IMR-90 (cell line): ENCODE measurements around the gene TUB. TPM values are rescaled to one million over a fixed set of nuclear protein-coding genes. Genes with fewer than 3 reads are reported as not detected.

Experiments used
- ATAC-seq: fragments of 200-7000 bp; cut with Tn5 transposase; 2 replicates; pipeline ENCODE4 v1.9.1; 2020; ENCODE audit warnings: low read depth, mild to moderate bottlenecking, moderate library complexity
- BruUV-seq: library from RNA; stranded (reverse); fragments of 400-500 nt; replicated peaks from 2 replicates; lab custom pipeline; 2021; lab: Mats Ljungman, UMichigan
- CTCF ChIA-PET: fragments of 300-600 bp; formaldehyde crosslinking; extraction: SDS; loops from one replicate; lab custom pipeline; 2021; ENCODE audit warnings: antibody characterized with exemption; lab: Yijun Ruan, JAX
- POLR2A ChIA-PET: fragments of 300-600 bp; sonication (Branson Sonifier 250); formaldehyde crosslinking; loops from one replicate; lab custom pipeline; 2022; ENCODE audit warnings: antibody characterized with exemption; ENCODE audit not compliant: unreplicated experiment; lab: Charles Lee
- DNase-seq: peaks from one replicate; pipeline ENCODE4 v3.0.0; 2013
- H2AFZ ChIP-seq: replicated peaks from 2 replicates; pipeline ENCODE3; 2013; ENCODE audit warnings: low read length, mild to moderate bottlenecking; ENCODE audit not compliant: poor library complexity
- H2AK5ac ChIP-seq: 2 replicates; pipeline ENCODE4 v1.6.1; 2013; ENCODE audit warnings: low read depth, low read length, inconsistent platforms
- H2AK9ac ChIP-seq: replicated peaks from 2 replicates; pipeline ENCODE3; 2013; ENCODE audit warnings: mild to moderate bottlenecking, low read depth, low read length, moderate library complexity; ENCODE audit not compliant: poor library complexity
- H2BK120ac ChIP-seq: 2 replicates; pipeline ENCODE4 v1.6.1; 2013; ENCODE audit warnings: low read depth, low read length, inconsistent platforms
- H2BK15ac ChIP-seq: 3 replicates; pipeline ENCODE4 v1.6.1; 2013; ENCODE audit warnings: low read depth, low read length, inconsistent platforms
- H2BK20ac ChIP-seq: 2 replicates; pipeline ENCODE4 v1.6.1; 2013; ENCODE audit warnings: low read depth, mild to moderate bottlenecking, inconsistent platforms, low read length, moderate library complexity
- H2BK5ac ChIP-seq: 2 replicates; pipeline ENCODE4 v1.6.1; 2013; ENCODE audit warnings: mild to moderate bottlenecking, low read depth, low read length, inconsistent platforms; ENCODE audit not compliant: poor library complexity, severe bottlenecking
- H3K14ac ChIP-seq: replicated peaks from 2 replicates; pipeline ENCODE4 v1.6.1; 2013; ENCODE audit warnings: low read depth, low read length, inconsistent platforms
- H3K18ac ChIP-seq: 2 replicates; pipeline ENCODE4 v1.6.1; 2013; ENCODE audit warnings: low read depth, low read length, control low read depth
- H3K23ac ChIP-seq: 2 replicates; pipeline ENCODE4 v1.6.1; 2013; ENCODE audit warnings: low read depth, low read length, inconsistent platforms
- H3K27ac ChIP-seq: 2 replicates; pipeline ENCODE4 v1.5.1; 2013; ENCODE audit warnings: mild to moderate bottlenecking, control low read depth, low read length; ENCODE audit not compliant: insufficient read depth
- H3K27me3 ChIP-seq: 2 replicates; pipeline ENCODE4 v1.6.1; 2013; ENCODE audit warnings: low read length; ENCODE audit not compliant: control insufficient read depth, insufficient read depth
- H3K36me3 ChIP-seq: 2 replicates; pipeline ENCODE4 v1.6.1; 2013; ENCODE audit warnings: low read length, mixed read lengths; ENCODE audit not compliant: control insufficient read depth, insufficient read depth
- H3K4ac ChIP-seq: 2 replicates; pipeline ENCODE4 v1.6.1; 2013; ENCODE audit warnings: low read depth, low read length, inconsistent platforms
- H3K4me1 ChIP-seq: 2 replicates; pipeline ENCODE4 v1.6.1; 2013; ENCODE audit warnings: low read length, mixed read lengths; ENCODE audit not compliant: control insufficient read depth, insufficient read depth
- H3K4me2 ChIP-seq: 2 replicates; pipeline ENCODE4 v1.6.1; 2013; ENCODE audit warnings: low read depth, mild to moderate bottlenecking, control low read depth, low read length, moderate library complexity
- H3K4me3 ChIP-seq: 2 replicates; pipeline ENCODE4 v1.5.1; 2013; ENCODE audit warnings: low read depth, mild to moderate bottlenecking, control low read depth, low read length, moderate library complexity; ENCODE audit not compliant: insufficient read depth
- H3K56ac ChIP-seq: 2 replicates; pipeline ENCODE4 v1.6.1; 2013; ENCODE audit warnings: low read length, inconsistent platforms; ENCODE audit not compliant: insufficient read depth; ENCODE audit errors: extremely low read depth
- H3K79me1 ChIP-seq, 2 experiments: 2 replicates each; pipeline ENCODE4 v1.6.1; 2013; ENCODE audit warnings: low read length in 2 of 2, inconsistent platforms in 1 of 2, low read depth in 1 of 2
- H3K9ac ChIP-seq: 2 replicates; pipeline ENCODE4 v1.6.1; 2013; ENCODE audit warnings: low read depth, low read length, control low read depth
- H3K9me1 ChIP-seq: 2 replicates; pipeline ENCODE4 v1.6.1; 2013; ENCODE audit warnings: low read length, inconsistent platforms; ENCODE audit not compliant: insufficient read depth
- H3K9me3 ChIP-seq: 2 replicates; pipeline ENCODE4 v1.6.1; 2013; ENCODE audit warnings: low read length; ENCODE audit not compliant: control insufficient read depth, insufficient read depth
- H4K20me1 ChIP-seq: 2 replicates; pipeline ENCODE4 v1.6.1; 2013; ENCODE audit warnings: low read length, inconsistent platforms; ENCODE audit not compliant: insufficient read depth
- H4K5ac ChIP-seq: 2 replicates; pipeline ENCODE4 v1.6.1; 2013; ENCODE audit warnings: mild to moderate bottlenecking, low read depth, low read length, control low read depth
- H4K8ac ChIP-seq, 2 experiments: 2 replicates each; pipeline ENCODE4 v1.6.1; 2013; ENCODE audit warnings: low read depth in 2 of 2, low read length in 2 of 2, control low read depth in 1 of 2, inconsistent platforms in 1 of 2
- H4K91ac ChIP-seq: 2 replicates; pipeline ENCODE4 v1.6.1; 2013; ENCODE audit warnings: low read depth, low read length, inconsistent platforms; ENCODE audit not compliant: insufficient read depth
- MXI1 ChIP-seq: IDR thresholded peaks from 2 replicates; pipeline ENCODE4 v1.6.1; 2012; ENCODE audit warnings: low read depth, mild to moderate bottlenecking, low read length, moderate library complexity, borderline replicate concordance
- RAD21 ChIP-seq: IDR thresholded peaks from 2 replicates; pipeline ENCODE4 v1.6.1; 2012; ENCODE audit warnings: low read length, improper control_type of control experiment
- RFX5 ChIP-seq: IDR thresholded peaks from 2 replicates; pipeline ENCODE4 v1.8.0; 2012; ENCODE audit warnings: low read depth, mild to moderate bottlenecking, low read length, moderate library complexity
- WGBS, 2 experiments: methylation state at CpG; one replicate each; pipeline versions ENCODE4 v1.1.5 to v1.1.7; 2013; ENCODE audit warnings: missing lambda C conversion rate in 2 of 2; ENCODE audit not compliant: insufficient read length in 1 of 2; ENCODE audit errors: extremely low coverage in 2 of 2; 5-methylcytosine and 5-hydroxymethylcytosine counted together
- dilution Hi-C: fragments of 300-500 bp; cut with HindIII; formaldehyde crosslinking; loops from one replicate; pipeline ENCODE4 v1.14.3; 2018; ENCODE audit warnings: low sequenced_read_pairs; ENCODE audit not compliant: unreplicated experiment
- in situ Hi-C: fragments of 300-500 bp; cut with MboI; formaldehyde crosslinking; loops from 3 replicates; pipeline ENCODE4 v1.14.3; 2019; ENCODE audit warnings: low sequenced_read_pairs, inconsistent platforms, mixed read lengths
- intact Hi-C: fragments of 100-400 bp; cut with micrococcal nuclease; formaldehyde crosslinking; loops from 2 replicates; pipeline ENCODE4 v1.10.0; 2022
- polyA plus RNA-seq, 3 experiments: library from polyadenylated mRNA; depleted of rRNA; stranded (reverse); fragments of >200 nt; gene quantifications; 2 replicates each; pipeline ENCODE4 v1.2.3, GENCODE V29; 2012; ENCODE audit warnings: low replicate concordance in 1 of 3
- total RNA-seq: library from RNA; depleted of rRNA; stranded (reverse); fragments of >200 nt; gene quantifications from 2 replicates; pipeline ENCODE4 v1.2.3, GENCODE V29; 2012

Gene TUB
- total and polyA plus RNA-seq, 2 of the 4 experiments (the other 2 are of a cell fraction): 11.8 to 12.9 TPM

DNA sequence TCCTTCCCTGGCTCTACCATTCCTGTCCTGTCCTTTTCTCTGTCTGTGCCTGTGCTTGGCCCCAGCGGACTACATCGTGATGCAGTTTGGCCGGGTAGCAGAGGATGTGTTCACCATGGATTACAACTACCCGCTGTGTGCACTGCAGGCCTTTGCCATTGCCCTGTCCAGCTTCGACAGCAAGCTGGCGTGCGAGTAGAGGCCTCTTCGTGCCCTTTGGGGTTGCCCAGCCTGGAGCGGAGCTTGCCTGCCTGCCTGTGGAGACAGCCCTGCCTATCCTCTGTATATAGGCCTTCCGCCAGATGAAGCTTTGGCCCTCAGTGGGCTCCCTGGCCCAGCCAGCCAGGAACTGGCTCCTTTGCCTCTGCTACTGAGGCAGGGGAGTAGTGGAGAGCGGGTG lies 20.4 kb downstream of the TUB start:
- Histone ChIP-seq H3K56ac (no peak overlapping the region), H3K23ac (no peak overlapping the region), H2AK9ac (no peak overlapping the region), H3K9me1 (no peaks in the 10 kb centered on the region; the same call in 1 of the 2 replicates), H3K36me3 (peaks cover 22% of the 10 kb centered on the region), H3K79me1 (no peaks in the 10 kb centered on the region), H2AK5ac (no peak overlapping the region), H2AFZ (no peak overlapping the region), H3K18ac (no peak overlapping the region), H2BK15ac (no peak overlapping the region), H3K9ac (no peak overlapping the region), H4K20me1 (no peaks in the 10 kb centered on the region), H3K4me2 (no peak overlapping the region), H3K14ac (no peak overlapping the region), H3K4me3 (no peak overlapping the region), H3K4ac (no peak overlapping the region), H3K27ac (no peak overlapping the region), H3K4me1 (peaks cover 9% of the 10 kb centered on the region), H3K27me3 (no peaks in the 10 kb centered on the region), H4K91ac (no peak overlapping the region), H2BK120ac (no peak overlapping the region), H4K5ac (no peak overlapping the region), H2BK20ac (no peak overlapping the region), H2BK5ac (no peak overlapping the region), H3K9me3 (no peaks in the 10 kb centered on the region), H4K8ac (no peak overlapping the region)
- TF ChIP-seq RAD21 (no peak), MXI1 (no peak), RFX5 (no peak)
- intact Hi-C loops: no loop called here
- 100% methylated on average over 9 of the region's 11 CpGs; no CpG with 5 or more reads in 1 of the 2 experiments for WGBS, 2 experiments
- no peak for ATAC-seq
- BruUV-seq: no TSS peak
- dilution Hi-C loops: no loop called here
- CTCF ChIA-PET: interaction anchor here (4.1 kb wide), 1 partner anchor 94 kb away, joined by 55 read pairs; no protein-coding TSS in a partner anchor
- DNase-seq: no peak
- POLR2A ChIA-PET: no interaction called here
- in situ Hi-C loops: no loop called here
